ENCODE measurements around the gene PRKAA2. TPM values are rescaled to one million over a fixed set of nuclear protein-coding genes. Genes with fewer than 3 reads are reported as not detected.

The PRKAA2 gene
- total and polyA plus RNA-seq, 2 of the 13 experiments (the other 11 are each of a cell fraction or from before 2014, with no cell fraction given): 6.0 to 7.5 TPM

DNA sequence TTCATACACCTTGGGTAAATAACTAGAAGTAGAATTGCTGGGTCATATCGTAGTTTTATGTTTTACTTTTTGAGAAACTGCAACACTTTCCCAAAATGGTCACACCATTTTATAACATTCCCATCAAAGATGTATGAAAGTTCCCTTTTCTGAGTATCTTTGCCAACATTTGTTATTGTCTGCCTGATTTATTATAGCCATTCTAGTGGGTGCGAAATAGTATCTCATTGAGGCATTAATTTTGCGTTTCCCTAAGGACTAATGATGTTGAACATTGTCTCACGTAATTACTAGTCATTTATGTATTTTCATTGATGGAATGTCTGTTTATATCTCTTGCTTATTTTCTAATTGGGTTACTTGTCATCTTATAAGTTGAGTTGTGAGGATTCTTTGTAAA is 3.4 kb downstream of the PRKAA2 start:
- in situ Hi-C loops (cut with HindIII; ENCODE audit: extremely low pct_ligation_motif_present, low pct_unique_long_range_greater_than_20kb): loop anchor here (5.0 kb wide), 1 partner anchor 39 kb away; no protein-coding TSS in a partner anchor
- H2AFZ ChIP-seq (ENCODE audit: low read length): no peak overlapping the region
- peaks cover 77% of the 10 kb centered on the region for H3K79me2 ChIP-seq (ENCODE audit: insufficient read depth, low read length)
- H3K9me3 ChIP-seq (ENCODE audit: low read length): no peaks in the 10 kb centered on the region
- H3K4me1 ChIP-seq (ENCODE audit: insufficient read depth, low read length): peaks cover 36% of the 10 kb centered on the region
- intact Hi-C loops (cut with micrococcal nuclease; ENCODE audit: unreplicated experiment): loop anchor here (5.0 kb wide), 1 partner anchor 39 kb away; no protein-coding TSS in a partner anchor
- H3K4me3 ChIP-seq (replicated peaks in 1 of 3; ENCODE audit: insufficient read depth in 1 of 3, low read depth in 2 of 3, low read length in 3 of 3): no peak overlapping the region
- H3K4me2 ChIP-seq (ENCODE audit: low read depth, low read length): no peak overlapping the region
- peaks cover 2% of the 10 kb centered on the region; the same call in 1 of the 2 replicates for H4K20me1 ChIP-seq (ENCODE audit: insufficient read depth, low read length)
- H3K36me3 ChIP-seq (replicated peaks in 1 of 2; ENCODE audit: control insufficient read depth in 1 of 2, insufficient read depth in 2 of 2, low read length in 2 of 2): no peaks in the 10 kb centered on the region
- POLR2A ChIA-PET: no interaction called here
- FAIRE-seq (no peak), DNase-seq (ENCODE audit: low spot score) (no peak), ATAC-seq (no peak)
- H3K27ac ChIP-seq (ENCODE audit: extremely low read length, insufficient read depth, low read length): no peak overlapping the region
- no peak overlapping the region for H3K9ac ChIP-seq (ENCODE audit: insufficient read depth, low read depth, low read length)
- H3K27me3 ChIP-seq (ENCODE audit: control insufficient read depth in 1 of 2, insufficient read depth in 2 of 2, low read length in 2 of 2): no peaks in the 10 kb centered on the region; a peak in 1 of 5 replicates
- BruUV-seq (replicated peaks): no TSS peak
- CTCF ChIA-PET (ENCODE audit: low intra/inter-chr PET ratio, low total read pairs): no interaction called here
- TF ChIP-seq U2AF1 (optimal IDR thresholded peaks at IDR 0.05; ENCODE audit: low read depth, low read length) (no peak), YEATS2 (CRISPR knock-in tag; IDR thresholded peaks at IDR 0.05; ENCODE audit: borderline replicate concordance) (no peak), ZNF7 (CRISPR knock-in tag; IDR thresholded peaks at IDR 0.05) (peak; percentile 93)
- TF ChIP-seq, protein P1, sequence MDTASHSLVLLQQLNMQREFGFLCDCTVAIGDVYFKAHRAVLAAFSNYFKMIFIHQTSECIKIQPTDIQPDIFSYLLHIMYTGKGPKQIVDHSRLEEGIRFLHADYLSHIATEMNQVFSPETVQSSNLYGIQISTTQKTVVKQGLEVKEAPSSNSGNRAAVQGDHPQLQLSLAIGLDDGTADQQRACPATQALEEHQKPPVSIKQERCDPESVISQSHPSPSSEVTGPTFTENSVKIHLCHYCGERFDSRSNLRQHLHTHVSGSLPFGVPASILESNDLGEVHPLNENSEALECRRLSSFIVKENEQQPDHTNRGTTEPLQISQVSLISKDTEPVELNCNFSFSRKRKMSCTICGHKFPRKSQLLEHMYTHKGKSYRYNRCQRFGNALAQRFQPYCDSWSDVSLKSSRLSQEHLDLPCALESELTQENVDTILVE (CRISPR knock-in tag; IDR thresholded peaks at IDR 0.05): no peak
- 88% methylated on average over 4 of the region's 4 CpGs for WGBS (ENCODE audit: low lambda C conversion rate)

DNA sequence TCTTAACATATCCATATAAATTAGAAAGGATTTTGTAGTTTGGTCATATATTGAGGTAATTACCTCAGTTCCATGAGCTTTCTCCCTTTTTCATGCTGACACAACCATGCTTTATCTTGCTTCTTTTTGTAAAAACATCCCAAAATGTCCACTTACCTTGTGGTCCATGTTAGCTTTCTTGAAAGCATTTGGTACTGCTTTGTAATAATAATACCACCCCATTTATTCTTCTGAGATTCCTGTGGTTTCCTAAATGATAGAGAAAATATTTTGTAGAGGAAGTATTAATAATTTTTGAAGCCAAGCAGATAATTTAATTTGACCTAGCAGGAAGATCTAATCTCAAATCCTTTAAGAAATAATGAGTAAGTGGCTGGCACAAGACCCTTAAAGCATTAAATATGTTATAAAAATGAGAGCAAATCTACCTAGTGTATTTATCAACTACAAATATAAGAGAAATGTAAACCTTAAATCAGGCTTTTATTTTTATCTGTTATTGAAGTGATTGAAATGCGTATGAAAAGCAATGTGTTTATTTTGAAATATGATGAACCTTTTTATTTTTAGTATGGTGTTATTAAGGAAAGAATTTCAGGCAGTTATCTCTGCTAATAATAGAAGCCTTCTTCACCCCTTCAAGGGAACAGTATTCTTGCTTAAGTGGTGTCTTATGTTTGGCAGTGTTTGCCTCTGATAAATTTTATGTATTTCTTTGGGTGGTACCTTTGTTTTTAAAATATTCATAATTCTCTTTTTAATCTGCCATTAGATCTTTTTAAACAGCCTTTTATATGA is 9.2 kb downstream of the PRKAA2 start:
- CTCF ChIA-PET (ENCODE audit: low intra/inter-chr PET ratio, low total read pairs): no interaction called here
- WGBS (ENCODE audit: low lambda C conversion rate): 98% methylated on average over 1 of the region's 1 CpG
- POLR2A ChIA-PET: no interaction called here
- Histone ChIP-seq H3K4me3 (replicated peaks in 1 of 3; ENCODE audit: insufficient read depth in 1 of 3, low read depth in 2 of 3, low read length in 3 of 3) (no peak overlapping the region), H2AFZ (ENCODE audit: low read length) (no peak overlapping the region), H3K4me1 (ENCODE audit: insufficient read depth, low read length) (peaks cover under 1% of the 10 kb centered on the region; the same call in 1 of the 2 replicates), H3K9me3 (ENCODE audit: low read length) (peaks cover 17% of the 10 kb centered on the region), H3K27me3 (ENCODE audit: control insufficient read depth in 1 of 2, insufficient read depth in 2 of 2, low read length in 2 of 2) (no peaks in the 10 kb centered on the region), H3K36me3 (replicated peaks in 1 of 2; ENCODE audit: control insufficient read depth in 1 of 2, insufficient read depth in 2 of 2, low read length in 2 of 2) (0 out of 5 replicates have a peak, but pooled peaks cover 0 to 10% of the 10 kb centered on the region in 2 experiments), H3K27ac (ENCODE audit: extremely low read length, insufficient read depth, low read length) (no peak overlapping the region), H4K20me1 (ENCODE audit: insufficient read depth, low read length) (0 out of 2 replicates have a peak, but pooled peaks cover 2% of the 10 kb centered on the region), H3K9ac (ENCODE audit: insufficient read depth, low read depth, low read length) (no peak overlapping the region), H3K4me2 (ENCODE audit: low read depth, low read length) (no peak overlapping the region), H3K79me2 (ENCODE audit: insufficient read depth, low read length) (peaks cover 75% of the 10 kb centered on the region)
- ATAC-seq (no peak), FAIRE-seq (no peak), DNase-seq (ENCODE audit: low spot score) (no peak)
- intact Hi-C loops (cut with micrococcal nuclease; ENCODE audit: unreplicated experiment): no loop called here
- in situ Hi-C loops (cut with HindIII; ENCODE audit: extremely low pct_ligation_motif_present, low pct_unique_long_range_greater_than_20kb): no loop called here
- BruUV-seq (replicated peaks): no TSS peak
- no peak for TF ChIP-seq AGO1 (IDR thresholded peaks at IDR 0.05; ENCODE audit: low read depth, low read length, poor library complexity, severe bottlenecking)
- TF ChIP-seq, protein P2, sequence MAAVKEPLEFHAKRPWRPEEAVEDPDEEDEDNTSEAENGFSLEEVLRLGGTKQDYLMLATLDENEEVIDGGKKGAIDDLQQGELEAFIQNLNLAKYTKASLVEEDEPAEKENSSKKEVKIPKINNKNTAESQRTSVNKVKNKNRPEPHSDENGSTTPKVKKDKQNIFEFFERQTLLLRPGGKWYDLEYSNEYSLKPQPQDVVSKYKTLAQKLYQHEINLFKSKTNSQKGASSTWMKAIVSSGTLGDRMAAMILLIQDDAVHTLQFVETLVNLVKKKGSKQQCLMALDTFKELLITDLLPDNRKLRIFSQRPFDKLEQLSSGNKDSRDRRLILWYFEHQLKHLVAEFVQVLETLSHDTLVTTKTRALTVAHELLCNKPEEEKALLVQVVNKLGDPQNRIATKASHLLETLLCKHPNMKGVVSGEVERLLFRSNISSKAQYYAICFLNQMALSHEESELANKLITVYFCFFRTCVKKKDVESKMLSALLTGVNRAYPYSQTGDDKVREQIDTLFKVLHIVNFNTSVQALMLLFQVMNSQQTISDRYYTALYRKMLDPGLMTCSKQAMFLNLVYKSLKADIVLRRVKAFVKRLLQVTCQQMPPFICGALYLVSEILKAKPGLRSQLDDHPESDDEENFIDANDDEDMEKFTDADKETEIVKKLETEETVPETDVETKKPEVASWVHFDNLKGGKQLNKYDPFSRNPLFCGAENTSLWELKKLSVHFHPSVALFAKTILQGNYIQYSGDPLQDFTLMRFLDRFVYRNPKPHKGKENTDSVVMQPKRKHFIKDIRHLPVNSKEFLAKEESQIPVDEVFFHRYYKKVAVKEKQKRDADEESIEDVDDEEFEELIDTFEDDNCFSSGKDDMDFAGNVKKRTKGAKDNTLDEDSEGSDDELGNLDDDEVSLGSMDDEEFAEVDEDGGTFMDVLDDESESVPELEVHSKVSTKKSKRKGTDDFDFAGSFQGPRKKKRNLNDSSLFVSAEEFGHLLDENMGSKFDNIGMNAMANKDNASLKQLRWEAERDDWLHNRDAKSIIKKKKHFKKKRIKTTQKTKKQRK (IDR thresholded peaks at IDR 0.05; ENCODE audit: low read length): no peak
- TF ChIP-seq, protein P3, sequence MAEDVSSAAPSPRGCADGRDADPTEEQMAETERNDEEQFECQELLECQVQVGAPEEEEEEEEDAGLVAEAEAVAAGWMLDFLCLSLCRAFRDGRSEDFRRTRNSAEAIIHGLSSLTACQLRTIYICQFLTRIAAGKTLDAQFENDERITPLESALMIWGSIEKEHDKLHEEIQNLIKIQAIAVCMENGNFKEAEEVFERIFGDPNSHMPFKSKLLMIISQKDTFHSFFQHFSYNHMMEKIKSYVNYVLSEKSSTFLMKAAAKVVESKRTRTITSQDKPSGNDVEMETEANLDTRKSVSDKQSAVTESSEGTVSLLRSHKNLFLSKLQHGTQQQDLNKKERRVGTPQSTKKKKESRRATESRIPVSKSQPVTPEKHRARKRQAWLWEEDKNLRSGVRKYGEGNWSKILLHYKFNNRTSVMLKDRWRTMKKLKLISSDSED (CRISPR knock-in tag; IDR thresholded peaks at IDR 0.05): no peak
- no peak for TF ChIP-seq NR2C2 (CRISPR knock-in tag; IDR thresholded peaks at IDR 0.05; ENCODE audit: borderline replicate concordance)
- no peak for TF ChIP-seq ZNF343 (CRISPR knock-in tag; IDR thresholded peaks at IDR 0.05)
- TF ChIP-seq FLYWCH1 (CRISPR knock-in tag; IDR thresholded peaks at IDR 0.05): no peak

Measured in HepG2 (cell line).